GM12892 (cell line): ENCODE data around the gene FRMD4B.
"Not testable (repeated sequence)": the region's sequence is repeated elsewhere in the genome, so short reads cannot be mapped to it uniquely, and the experiment has no call there.

Experiments
- DNase-seq: peaks from one replicate; pipeline ENCODE4 v3.0.0; 2011; ENCODE audit not compliant: insufficient read length
- FAIRE-seq: peaks from 2 replicates; lab custom pipeline; 2011; peaks lifted over from hg19 to GRCh38; lab: Jason Lieb, UNC
- POLR2A ChIP-seq: IDR thresholded peaks from 2 replicates; pipeline ENCODE4 v1.6.1; 2011; ENCODE audit warnings: low read depth, low read length, control low read depth
- POLR2AphosphoS5 ChIP-seq: IDR thresholded peaks from 2 replicates; pipeline ENCODE4 v1.6.1; 2011; ENCODE audit warnings: low read depth, low read length, control low read depth
- TAF1 ChIP-seq: IDR thresholded peaks from 2 replicates; pipeline ENCODE4 v1.6.1; 2011; ENCODE audit warnings: low read depth, mild to moderate bottlenecking, control low read depth, low read length, borderline replicate concordance

The FRMD4B gene

GRCh38 chr3:69241769-69242168 lies 144.1 kb downstream of the FRMD4B start:
- no peak for TF ChIP-seq TAF1
- TF ChIP-seq POLR2AphosphoS5 = no peak
- TF ChIP-seq POLR2A = no peak
- FAIRE-seq (no peak), DNase-seq (no peak)

GRCh38 chr3:69240651-69241568 lies 145.0 kb downstream of the FRMD4B start:
- TF ChIP-seq POLR2AphosphoS5 (no peak), TAF1 (no peak), POLR2A (no peak)
- FAIRE-seq (peak; percentile 76), DNase-seq (peak; percentile 5)

- FAIRE-seq (no peak), DNase-seq (no peak)
- TF ChIP-seq POLR2A (no peak), TAF1 (no peak), POLR2AphosphoS5 (no peak)
Observed at GRCh38 chr3:69239063-69239462, 146.8 kb downstream of the FRMD4B start.

GRCh38 chr3:69236812-69237707 lies 148.8 kb downstream of the FRMD4B start:
- DNase-seq (no peak), FAIRE-seq (no peak)
- TF ChIP-seq TAF1 = no peak

GRCh38 chr3:69235882-69236281 lies 150.0 kb downstream of the FRMD4B start:
- no peak for DNase-seq
- FAIRE-seq = no peak
- TF ChIP-seq POLR2AphosphoS5 (no peak), POLR2A (no peak), TAF1 (no peak)

GRCh38 chr3:69235227-69235626 lies 150.7 kb downstream of the FRMD4B start:
- FAIRE-seq, DNase-seq: not testable (repeated sequence)

GRCh38 chr3:69232482-69232881 lies 153.4 kb downstream of the FRMD4B start:
- FAIRE-seq (no peak), DNase-seq (no peak)
- TF ChIP-seq POLR2AphosphoS5 (no peak), POLR2A (no peak), TAF1 (no peak)

- DNase-seq (no peak), FAIRE-seq (no peak)
- TF ChIP-seq POLR2A (no peak), TAF1 (no peak), POLR2AphosphoS5 (no peak)
Observed at GRCh38 chr3:69231929-69232440, 153.9 kb downstream of the FRMD4B start.

GRCh38 chr3:69226071-69226470 lies 159.8 kb downstream of the FRMD4B start:
- no peak for FAIRE-seq
- TF ChIP-seq POLR2AphosphoS5 (no peak), POLR2A (no peak), TAF1 (no peak)
- DNase-seq = no peak

GRCh38 chr3:69219101-69219708 lies 166.7 kb downstream of the FRMD4B start:
- no peak for DNase-seq
- FAIRE-seq = no peak
- TF ChIP-seq POLR2AphosphoS5 (no peak), POLR2A (no peak), TAF1 (no peak)

GRCh38 chr3:69218079-69218478 lies 167.8 kb downstream of the FRMD4B start:
- DNase-seq (no peak), FAIRE-seq (no peak)
- TF ChIP-seq POLR2A = no peak

GRCh38 chr3:69216981-69217380 lies 168.9 kb downstream of the FRMD4B start:
- FAIRE-seq (no peak), DNase-seq (no peak)
- TF ChIP-seq POLR2A (no peak), POLR2AphosphoS5 (no peak), TAF1 (no peak)
